Endodermal cell (in vitro differentiated cells): ENCODE measurements around the gene WSCD2. TPM values are rescaled to one million over a fixed set of nuclear protein-coding genes. Genes with fewer than 3 reads are reported as not detected.

Source experiments
- DNase-seq: peaks from one replicate; pipeline ENCODE4 v3.0.0-alpha.2; 2017
- H3K27ac ChIP-seq: 2 replicates; pipeline ENCODE4 v1.5.1; 2013; ENCODE audit warnings: mild to moderate bottlenecking, low read depth, low read length, moderate library complexity
- H3K27me3 ChIP-seq: 2 replicates; pipeline ENCODE4 v1.6.1; 2013; ENCODE audit warnings: mild to moderate bottlenecking, low read length, moderate library complexity; ENCODE audit not compliant: insufficient read depth, control insufficient read depth, poor library complexity, severe bottlenecking
- H3K36me3 ChIP-seq: 2 replicates; pipeline ENCODE4 v1.7.0; 2013; ENCODE audit warnings: mild to moderate bottlenecking, low read length, moderate library complexity; ENCODE audit not compliant: control insufficient read depth, insufficient read depth
- H3K4me1 ChIP-seq: one replicate; pipeline ENCODE4 v1.7.0; 2013; ENCODE audit warnings: low read length; ENCODE audit not compliant: control insufficient read depth, insufficient read depth
- H3K4me3 ChIP-seq: 2 replicates; pipeline ENCODE4 v1.5.1; 2013; ENCODE audit warnings: mild to moderate bottlenecking, low read length, moderate library complexity
- H3K9ac ChIP-seq: 2 replicates; pipeline ENCODE4 v1.6.1; 2013; ENCODE audit warnings: mild to moderate bottlenecking, low read length, moderate library complexity; ENCODE audit not compliant: poor library complexity, severe bottlenecking; ENCODE audit errors: extremely low read depth
- H3K9me3 ChIP-seq: 2 replicates; pipeline ENCODE4 v1.6.1; 2013; ENCODE audit warnings: mild to moderate bottlenecking, low read length, moderate library complexity; ENCODE audit not compliant: control insufficient read depth
- H3K27ac Mint-ChIP-seq: 2 replicates; pipeline ENCODE4 v1.8.0; 2020; ENCODE audit warnings: mixed read lengths
- H3K27me3 Mint-ChIP-seq: 2 replicates; pipeline ENCODE4 v1.8.0; 2021; ENCODE audit warnings: mild to moderate bottlenecking, mixed read lengths; ENCODE audit not compliant: insufficient read depth
- H3K36me3 Mint-ChIP-seq: 2 replicates; pipeline ENCODE4 v1.8.0; 2020; ENCODE audit warnings: low read depth, mixed read lengths
- H3K4me1 Mint-ChIP-seq: 2 replicates; pipeline ENCODE4 v1.8.0; 2020; ENCODE audit warnings: mixed read lengths
- H3K4me3 Mint-ChIP-seq: 2 replicates; pipeline ENCODE4 v1.8.0; 2020; ENCODE audit warnings: mild to moderate bottlenecking, moderate library complexity, mixed read lengths
- H3K9me3 Mint-ChIP-seq: 2 replicates; pipeline ENCODE4 v1.8.0; 2020; ENCODE audit warnings: mild to moderate bottlenecking, mixed read lengths
- whole genome bisulfite sequencing, 2 experiments: methylation state at CpG; one replicate each; pipeline versions ENCODE4 v1.1.5 to v1.1.7; 2013; ENCODE audit warnings: missing lambda C conversion rate in 2 of 2, mixed read lengths in 1 of 2; ENCODE audit not compliant: insufficient coverage in 1 of 2, insufficient read length in 1 of 2; 5-methylcytosine and 5-hydroxymethylcytosine counted together
- total RNA-seq, 2 donors: library from RNA; stranded (reverse); fragmentation: NEBNext Ultra II Directional in 1 of 2; extraction: Animal tissue kit (Norgen Biotek cat#: 25700) in 1 of 2; gene quantifications; 2 replicates in 1 of 2; 3 replicates in 1 of 2; pipeline ENCODE4 v1.2.1, GENCODE V29; 2021
- TF ChIP-seq, protein P1 (sequence below): fragments of 200-600 bp; sonication (generic); conservative IDR thresholded peaks from 2 replicates; pipeline ENCODE4 v1.5.0; 2021; ENCODE audit warnings: antibody characterized with exemption, mild to moderate bottlenecking

The WSCD2 gene
- total RNA-seq, 2 donors from 2014 or later: 0.80 to 1.3 TPM

DNA sequence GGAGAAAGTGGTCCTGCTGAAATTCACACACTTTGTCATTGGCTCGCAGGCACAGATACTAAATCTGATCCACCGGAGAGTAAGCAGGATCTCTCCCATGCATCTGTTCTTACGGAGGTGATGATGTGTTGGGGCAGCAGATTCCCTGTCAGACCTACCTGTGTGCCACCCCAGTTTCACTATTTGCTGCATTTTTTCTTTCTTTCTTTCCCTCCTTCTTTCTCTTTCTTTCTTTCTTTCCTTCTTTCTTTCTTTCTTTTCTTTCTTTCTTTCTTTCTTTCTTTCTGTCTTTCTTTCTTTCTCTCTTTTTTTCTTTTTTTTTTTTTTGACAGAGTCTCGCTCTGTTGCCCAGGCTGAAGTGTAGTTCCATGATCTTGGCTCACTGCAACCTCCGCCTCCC, 37.4 kb downstream of the WSCD2 start:
- H3K4me3 Mint-ChIP-seq: no peak overlapping the region
- TF ChIP-seq, protein P1, sequence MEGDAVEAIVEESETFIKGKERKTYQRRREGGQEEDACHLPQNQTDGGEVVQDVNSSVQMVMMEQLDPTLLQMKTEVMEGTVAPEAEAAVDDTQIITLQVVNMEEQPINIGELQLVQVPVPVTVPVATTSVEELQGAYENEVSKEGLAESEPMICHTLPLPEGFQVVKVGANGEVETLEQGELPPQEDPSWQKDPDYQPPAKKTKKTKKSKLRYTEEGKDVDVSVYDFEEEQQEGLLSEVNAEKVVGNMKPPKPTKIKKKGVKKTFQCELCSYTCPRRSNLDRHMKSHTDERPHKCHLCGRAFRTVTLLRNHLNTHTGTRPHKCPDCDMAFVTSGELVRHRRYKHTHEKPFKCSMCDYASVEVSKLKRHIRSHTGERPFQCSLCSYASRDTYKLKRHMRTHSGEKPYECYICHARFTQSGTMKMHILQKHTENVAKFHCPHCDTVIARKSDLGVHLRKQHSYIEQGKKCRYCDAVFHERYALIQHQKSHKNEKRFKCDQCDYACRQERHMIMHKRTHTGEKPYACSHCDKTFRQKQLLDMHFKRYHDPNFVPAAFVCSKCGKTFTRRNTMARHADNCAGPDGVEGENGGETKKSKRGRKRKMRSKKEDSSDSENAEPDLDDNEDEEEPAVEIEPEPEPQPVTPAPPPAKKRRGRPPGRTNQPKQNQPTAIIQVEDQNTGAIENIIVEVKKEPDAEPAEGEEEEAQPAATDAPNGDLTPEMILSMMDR: no peak
- 61 to 73% methylated on average over 3 to 4 of the region's 5 CpGs for WGBS, 2 experiments
- peaks cover 59% of the 10 kb centered on the region for H3K27me3 ChIP-seq
- no peaks in the 10 kb centered on the region for H3K9me3 ChIP-seq
- peaks cover 72% of the 10 kb centered on the region for H3K27me3 Mint-ChIP-seq
- H3K4me1 Mint-ChIP-seq: no peaks in the 10 kb centered on the region
- no peaks in the 10 kb centered on the region for H3K36me3 Mint-ChIP-seq
- H3K27ac Mint-ChIP-seq: no peak overlapping the region
- DNase-seq: no peak
- no peak overlapping the region for H3K27ac ChIP-seq
- H3K36me3 ChIP-seq: no peaks in the 10 kb centered on the region
- H3K9me3 Mint-ChIP-seq: no peaks in the 10 kb centered on the region
- H3K9ac ChIP-seq: no peak overlapping the region
- H3K4me1 ChIP-seq: no peaks in the 10 kb centered on the region
- no peak overlapping the region for H3K4me3 ChIP-seq

DNA sequence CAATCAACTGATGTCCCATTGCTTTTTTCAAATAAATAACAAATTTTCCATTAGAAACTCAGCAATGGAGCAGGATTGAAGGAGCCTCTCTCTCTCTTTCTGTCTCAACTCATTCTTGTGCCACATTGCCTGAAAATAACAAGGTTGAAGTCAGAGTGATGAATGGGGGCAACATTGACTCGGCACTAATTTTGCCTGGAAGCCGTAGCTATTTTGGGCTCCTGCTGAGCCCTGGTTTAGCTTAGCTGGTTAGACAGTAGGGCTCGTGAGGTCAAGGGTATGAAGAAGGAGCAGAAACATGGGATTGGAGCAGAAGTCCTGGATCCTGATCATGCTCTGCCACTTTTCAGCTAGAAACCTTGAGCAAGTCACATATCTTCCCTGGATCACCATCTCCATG, 38.9 kb downstream of the WSCD2 start:
- H3K9ac ChIP-seq: no peak overlapping the region
- Mint-ChIP-seq H3K27ac (no peak overlapping the region), H3K36me3 (no peaks in the 10 kb centered on the region), H3K4me1 (peaks cover 7% of the 10 kb centered on the region), H3K9me3 (no peaks in the 10 kb centered on the region), H3K4me3 (no peak overlapping the region), H3K27me3 (peaks cover 72% of the 10 kb centered on the region)
- no peaks in the 10 kb centered on the region for H3K4me1 ChIP-seq
- no peaks in the 10 kb centered on the region for H3K9me3 ChIP-seq
- WGBS, 2 experiments: 83 to 92% methylated on average over 3 of the region's 3 CpGs
- TF ChIP-seq, protein P1: no peak
- H3K4me3 ChIP-seq: no peak overlapping the region
- no peaks in the 10 kb centered on the region for H3K36me3 ChIP-seq
- H3K27me3 ChIP-seq: peaks cover 59% of the 10 kb centered on the region
- DNase-seq: no peak
- no peak overlapping the region for H3K27ac ChIP-seq

DNA sequence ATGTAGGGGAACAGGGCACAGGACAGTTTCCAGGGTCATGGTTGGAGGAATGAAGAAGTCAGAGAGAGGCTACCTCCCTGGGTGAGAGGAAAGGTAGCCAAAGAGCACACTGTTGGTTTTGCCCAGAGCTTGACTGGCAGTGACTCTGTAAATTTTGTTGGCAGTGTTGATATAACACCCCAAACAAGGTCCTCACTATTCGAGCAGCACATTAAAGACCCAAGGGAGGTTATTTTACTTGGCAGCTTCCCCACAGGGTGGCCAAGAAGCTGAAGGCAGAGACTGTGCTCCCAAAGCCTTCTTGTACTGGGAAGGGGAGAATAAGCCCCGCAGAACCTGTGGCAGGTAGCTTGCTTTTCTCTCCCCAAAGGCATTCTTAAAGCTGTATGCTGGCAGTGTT, 40.6 kb downstream of the WSCD2 start:
- no peak overlapping the region for H3K9ac ChIP-seq
- DNase-seq: no peak
- H3K36me3 Mint-ChIP-seq: no peaks in the 10 kb centered on the region
- H3K4me1 ChIP-seq: no peaks in the 10 kb centered on the region
- no peak overlapping the region for H3K27ac Mint-ChIP-seq
- no peaks in the 10 kb centered on the region for H3K9me3 Mint-ChIP-seq
- no peak overlapping the region for H3K4me3 ChIP-seq
- H3K36me3 ChIP-seq: no peaks in the 10 kb centered on the region
- peaks cover 68% of the 10 kb centered on the region for H3K27me3 ChIP-seq
- H3K4me3 Mint-ChIP-seq: no peak overlapping the region
- H3K27ac ChIP-seq: no peak overlapping the region
- peaks cover 73% of the 10 kb centered on the region for H3K27me3 Mint-ChIP-seq
- peaks cover 9% of the 10 kb centered on the region for H3K4me1 Mint-ChIP-seq
- H3K9me3 ChIP-seq: no peaks in the 10 kb centered on the region
- WGBS, 2 experiments: 78% methylated on average over 2 of the region's 2 CpGs; no CpG with 5 or more reads in 1 of the 2 experiments
- TF ChIP-seq, protein P1: no peak
